GM12873 (cell line): ENCODE results near the gene PPIF.

Source experiments
- TF ChIP-seq, protein P1 (sequence below): IDR thresholded peaks from 2 replicates; pipeline ENCODE4 v1.5.1; 2012; ENCODE audit warnings: low read depth, mild to moderate bottlenecking, moderate library complexity, low read length, control low read depth; ENCODE audit not compliant: insufficient read depth; ENCODE audit errors: missing control alignments

The PPIF gene

DNA sequence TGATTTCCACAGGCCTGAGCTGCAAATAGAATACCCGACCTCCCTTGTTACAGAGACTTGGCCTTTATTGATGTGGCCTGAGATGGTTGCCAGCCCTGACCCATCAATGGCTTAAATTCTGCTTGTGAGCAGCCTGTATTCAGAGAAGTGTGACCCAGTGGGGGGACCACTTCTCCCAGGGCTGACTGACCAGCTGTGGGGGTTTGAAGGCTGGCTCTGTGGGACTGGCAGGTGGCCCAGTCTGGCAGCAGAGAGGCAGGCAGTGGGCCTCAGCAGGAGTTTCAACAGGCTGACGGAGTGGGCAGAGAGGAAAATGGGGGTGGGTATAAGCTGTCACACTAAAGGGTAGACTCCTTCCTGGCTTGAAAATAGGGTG is 12.2 kb upstream of the PPIF start:
- TF ChIP-seq, protein P1, sequence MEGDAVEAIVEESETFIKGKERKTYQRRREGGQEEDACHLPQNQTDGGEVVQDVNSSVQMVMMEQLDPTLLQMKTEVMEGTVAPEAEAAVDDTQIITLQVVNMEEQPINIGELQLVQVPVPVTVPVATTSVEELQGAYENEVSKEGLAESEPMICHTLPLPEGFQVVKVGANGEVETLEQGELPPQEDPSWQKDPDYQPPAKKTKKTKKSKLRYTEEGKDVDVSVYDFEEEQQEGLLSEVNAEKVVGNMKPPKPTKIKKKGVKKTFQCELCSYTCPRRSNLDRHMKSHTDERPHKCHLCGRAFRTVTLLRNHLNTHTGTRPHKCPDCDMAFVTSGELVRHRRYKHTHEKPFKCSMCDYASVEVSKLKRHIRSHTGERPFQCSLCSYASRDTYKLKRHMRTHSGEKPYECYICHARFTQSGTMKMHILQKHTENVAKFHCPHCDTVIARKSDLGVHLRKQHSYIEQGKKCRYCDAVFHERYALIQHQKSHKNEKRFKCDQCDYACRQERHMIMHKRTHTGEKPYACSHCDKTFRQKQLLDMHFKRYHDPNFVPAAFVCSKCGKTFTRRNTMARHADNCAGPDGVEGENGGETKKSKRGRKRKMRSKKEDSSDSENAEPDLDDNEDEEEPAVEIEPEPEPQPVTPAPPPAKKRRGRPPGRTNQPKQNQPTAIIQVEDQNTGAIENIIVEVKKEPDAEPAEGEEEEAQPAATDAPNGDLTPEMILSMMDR = no peak

DNA sequence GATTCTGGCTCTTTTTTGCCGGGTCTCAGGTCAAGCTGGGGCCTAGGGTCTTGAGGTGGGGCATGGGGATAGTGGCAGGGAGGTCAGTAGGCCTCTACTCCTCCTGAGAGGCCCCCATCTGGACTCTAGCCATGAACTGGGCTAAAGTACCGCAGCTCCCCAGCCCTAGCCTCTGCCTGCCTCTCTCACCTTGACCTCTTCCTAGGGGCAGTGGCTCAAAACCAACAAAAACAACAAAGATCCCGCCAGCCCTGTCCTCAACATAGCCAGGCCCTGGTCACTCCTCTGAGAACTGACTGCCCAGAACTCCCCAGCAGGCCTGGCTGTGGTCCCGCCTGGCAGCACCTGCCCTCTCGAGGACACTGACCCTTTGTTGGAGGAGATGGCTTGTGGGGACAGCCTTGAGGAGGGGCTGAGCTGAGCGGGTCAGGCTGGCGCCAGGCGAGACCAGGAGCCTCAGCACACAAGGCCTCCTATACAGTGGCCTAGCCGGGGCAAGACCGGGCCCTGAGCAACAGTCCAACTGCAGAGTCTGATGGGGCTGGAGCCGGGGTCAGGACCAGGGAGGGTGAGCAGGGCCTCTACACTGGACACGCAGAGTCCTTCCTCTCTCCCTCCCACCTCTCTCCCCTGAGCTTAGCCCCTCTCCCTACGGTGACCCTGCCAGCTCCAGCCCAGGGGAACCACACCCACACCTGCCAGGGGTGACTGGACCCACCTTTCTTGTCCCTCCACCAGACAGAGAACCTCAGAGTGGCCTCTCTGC is 11.6 kb upstream of the PPIF start:
- TF ChIP-seq, protein P1 = no peak

DNA sequence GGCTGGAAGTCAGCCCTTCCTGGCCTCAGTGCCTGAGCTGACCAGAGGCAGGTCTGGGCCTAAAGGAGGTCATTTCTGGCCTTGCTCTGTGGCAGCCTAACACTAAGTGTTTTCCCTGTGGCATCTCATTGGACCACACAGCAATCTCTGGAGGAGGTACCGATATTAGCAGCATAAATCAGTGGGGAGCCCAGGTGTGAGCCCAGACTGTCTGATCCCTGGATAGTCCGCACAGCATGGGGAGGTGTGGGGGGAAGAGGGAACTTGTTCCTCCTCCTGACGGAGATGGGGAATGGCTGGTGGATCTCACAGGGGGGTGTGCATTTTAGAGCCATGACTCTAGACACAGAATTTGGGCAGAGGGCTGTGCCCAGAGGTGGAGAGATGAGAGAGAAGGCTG is 11.0 kb upstream of the PPIF start:
- TF ChIP-seq, protein P1 = no peak

DNA sequence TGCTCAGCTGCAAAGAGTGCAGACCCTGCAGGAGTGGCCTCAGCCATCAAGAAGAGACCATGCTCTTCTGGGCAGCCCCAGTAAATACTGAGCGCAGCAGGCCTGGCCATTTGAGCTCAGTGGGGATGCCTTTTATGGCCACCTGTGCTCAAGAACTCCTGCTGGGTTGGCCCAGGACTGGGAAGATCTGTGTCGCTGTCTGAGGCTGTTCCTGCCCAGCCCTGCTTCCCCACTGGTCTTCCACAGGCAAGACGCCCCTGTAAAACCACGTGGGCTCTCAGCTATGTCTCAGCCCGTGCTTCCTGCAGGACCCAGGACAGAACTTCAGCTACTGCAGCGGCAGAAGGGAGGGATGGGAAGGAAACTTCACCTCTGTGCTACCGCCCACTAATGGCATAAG is 10.5 kb upstream of the PPIF start:
- TF ChIP-seq, protein P1 = no peak

DNA sequence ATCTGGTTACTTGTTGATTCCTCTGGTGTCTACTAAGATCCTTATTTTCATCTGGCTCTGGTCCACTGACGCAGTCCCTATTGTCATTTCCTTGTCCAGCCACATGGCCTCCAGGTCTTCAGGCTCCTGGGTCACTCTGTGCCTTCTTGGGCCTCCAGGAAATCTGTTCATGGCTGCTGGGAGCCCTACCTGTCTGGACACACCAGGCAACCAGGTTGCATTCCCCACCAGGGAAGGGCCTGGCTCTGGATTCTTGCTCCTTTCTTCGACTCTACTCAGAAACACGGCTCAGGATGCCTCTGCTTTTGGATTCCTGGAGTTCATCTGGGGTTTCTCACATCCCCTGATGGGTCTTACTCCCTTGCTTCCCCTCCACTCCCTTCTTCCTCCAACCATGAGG is 8.0 kb upstream of the PPIF start:
- TF ChIP-seq, protein P1 = no peak

DNA sequence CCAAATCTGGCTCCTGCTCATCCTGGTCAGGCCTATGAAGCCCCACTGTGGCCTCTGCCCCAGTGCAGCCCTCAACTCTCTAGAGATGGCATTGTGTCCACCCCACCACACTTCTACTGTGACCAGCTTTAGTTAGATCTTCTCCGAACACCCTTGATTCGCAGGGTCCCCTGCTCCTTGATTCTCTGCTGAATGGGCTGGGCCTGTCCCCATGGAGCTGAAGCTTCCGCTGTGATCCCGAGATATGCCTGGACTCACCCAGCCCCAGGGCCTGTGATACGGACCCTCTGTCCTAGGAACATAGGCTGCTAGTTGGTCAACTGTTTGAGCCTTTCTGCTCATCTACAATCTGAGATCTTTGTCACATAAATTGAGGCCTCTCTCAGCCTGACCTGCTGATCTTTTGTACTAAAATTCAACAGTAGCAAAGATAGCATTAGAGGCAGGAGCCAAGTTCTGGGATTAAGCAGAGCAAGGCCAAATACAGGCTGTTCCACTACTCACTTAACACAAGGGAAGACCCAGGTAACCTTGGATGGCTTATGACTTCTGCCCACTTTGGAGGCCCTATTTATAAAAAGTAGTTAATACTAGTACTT is 6.5 kb upstream of the PPIF start:
- TF ChIP-seq, protein P1 = no peak

DNA sequence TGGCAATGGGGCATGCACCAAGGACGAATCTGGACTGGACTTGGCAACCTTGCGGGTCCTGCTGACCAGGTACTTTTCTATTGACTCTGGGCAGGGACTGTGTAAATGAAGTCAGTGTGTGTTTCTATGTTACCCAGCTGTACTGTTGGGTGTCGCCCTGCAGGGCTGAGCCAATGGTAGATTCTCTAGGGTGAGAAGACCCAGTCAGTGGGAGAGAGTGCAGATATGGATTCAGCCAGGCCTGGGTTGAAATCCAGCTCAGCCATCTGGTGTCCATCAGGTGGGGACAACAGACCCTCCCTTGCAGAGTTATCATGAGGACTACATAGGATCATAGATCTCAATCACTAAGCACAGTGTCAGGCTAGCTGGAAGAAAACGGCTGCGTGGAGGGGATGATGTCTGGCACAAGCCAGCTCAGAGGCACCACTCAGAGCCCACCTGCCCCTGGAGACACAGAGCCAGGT is 4.9 kb upstream of the PPIF start:
- TF ChIP-seq, protein P1 = no peak
